PC-3 (cell line): Measurements from ENCODE around the gene ADAMTS16. TPM values are rescaled to one million over a fixed set of nuclear protein-coding genes. Genes with fewer than 3 reads are reported as not detected.

Experiments
- ATAC-seq: fragments of 200-7000 bp; cut with Tn5 transposase; 2 replicates; pipeline ENCODE4 v1.9.1; 2020; ENCODE audit warnings: mild to moderate bottlenecking, moderate library complexity
- BruUV-seq: library from RNA; stranded (reverse); fragments of 400-500 nt; replicated peaks from 2 replicates; lab custom pipeline; 2021; lab: Mats Ljungman, UMichigan
- CTCF ChIA-PET: fragments of 300-600 bp; sonication (Branson Sonifier 250); formaldehyde crosslinking; loops from one replicate; lab custom pipeline; 2022; ENCODE audit warnings: antibody characterized with exemption; lab: Charles Lee
- POLR2A ChIA-PET: fragments of 300-600 bp; sonication (Branson Sonifier 250); formaldehyde crosslinking; loops from one replicate; lab custom pipeline; 2022; ENCODE audit warnings: antibody characterized with exemption; ENCODE audit not compliant: unreplicated experiment; lab: Charles Lee
- DNase-seq: peaks from one replicate; pipeline ENCODE4 v3.0.0-alpha.2; 2015
- H2AFZ ChIP-seq: fragments of 300-600 bp; sonication (generic); 2 replicates; pipeline ENCODE4 v1.6.0; 2016; ENCODE audit warnings: antibody characterized with exemption, low read length
- H3F3A ChIP-seq: fragments of 300-600 bp; sonication (generic); one replicate; pipeline ENCODE4 v1.6.0; 2017; ENCODE audit warnings: antibody characterized with exemption, low read length, control low read depth, mild to moderate bottlenecking; ENCODE audit not compliant: unreplicated experiment
- H3K27ac ChIP-seq: fragments of 300-600 bp; sonication (generic); 2 replicates; pipeline ENCODE4 v1.5.1; 2016; ENCODE audit warnings: mild to moderate bottlenecking, low read length
- H3K27me3 ChIP-seq: fragments of 300-600 bp; sonication (generic); 2 replicates; pipeline ENCODE4 v1.6.1; 2016; ENCODE audit warnings: low read length, mixed read lengths
- H3K36me3 ChIP-seq: fragments of 300-600 bp; sonication (generic); 2 replicates; pipeline ENCODE4 v1.6.1; 2016; ENCODE audit warnings: low read depth, mixed run types, low read length, mixed read lengths
- H3K4me1 ChIP-seq: fragments of 300-600 bp; sonication (generic); 2 replicates; pipeline ENCODE4 v1.5.1; 2016; ENCODE audit warnings: low read length; ENCODE audit not compliant: insufficient read depth
- H3K4me2 ChIP-seq: fragments of 300-600 bp; sonication (generic); 2 replicates; pipeline ENCODE4 v1.6.0; 2016; ENCODE audit warnings: low read length
- H3K4me3 ChIP-seq: fragments of 300-600 bp; sonication (generic); 2 replicates; pipeline ENCODE4 v1.5.1; 2016; ENCODE audit warnings: mild to moderate bottlenecking, low read length, mixed read lengths
- H3K79me2 ChIP-seq: fragments of 300-600 bp; sonication (generic); 2 replicates; pipeline ENCODE4 v1.6.1; 2017; ENCODE audit warnings: low read length, mixed read lengths
- H3K9ac ChIP-seq: fragments of 300-600 bp; sonication (generic); 2 replicates; pipeline ENCODE4 v1.6.0; 2016; ENCODE audit warnings: mild to moderate bottlenecking, low read length
- H3K9me2 ChIP-seq: fragments of 300-600 bp; sonication (generic); replicated peaks from 2 replicates; pipeline ENCODE4 v1.6.1; 2016; ENCODE audit warnings: mixed run types, low read length, mixed read lengths
- H3K9me3 ChIP-seq: fragments of 300-600 bp; sonication (generic); 2 replicates; pipeline ENCODE4 v1.6.1; 2016; ENCODE audit warnings: low read length, mixed read lengths
- H4K20me1 ChIP-seq: fragments of 300-600 bp; sonication (generic); 2 replicates; pipeline ENCODE4 v1.6.1; 2016; ENCODE audit warnings: low read length, mixed read lengths
- CTCF ChIP-seq: fragments of 300-600 bp; sonication (generic); conservative IDR thresholded peaks from 2 replicates; pipeline ENCODE4 v1.5.1; 2017; ENCODE audit warnings: antibody characterized with exemption, low read depth, mild to moderate bottlenecking, low read length
- EZH2 ChIP-seq: fragments of 300-600 bp; sonication (generic); IDR thresholded peaks from one replicate; pipeline ENCODE4 v1.6.1; 2017; ENCODE audit warnings: antibody characterized with exemption, mild to moderate bottlenecking, low read length; ENCODE audit not compliant: unreplicated experiment
- EZH2phosphoT487 ChIP-seq: fragments of 300-600 bp; sonication (generic); IDR thresholded peaks from 2 replicates; pipeline ENCODE4 v1.6.1; 2018; ENCODE audit warnings: mild to moderate bottlenecking, antibody characterized with exemption, low read length, borderline replicate concordance
- intact Hi-C: fragments of 100-400 bp; cut with micrococcal nuclease; formaldehyde crosslinking; loops from 2 replicates; pipeline ENCODE4 v1.9.0; 2023
- total RNA-seq: library from RNA; depleted of rRNA; stranded (reverse); fragments of >200 nt; gene quantifications from 2 replicates; pipeline ENCODE4 v1.2.3, GENCODE V29; 2014

ADAMTS16 gene
- total RNA-seq, 1 experiment from 2014 or later, result 1.7 TPM

- Histone ChIP-seq H3K9me3 (no peaks in the 10 kb centered on the region), H3K27me3 (no peaks in the 10 kb centered on the region), H3K79me2 (no peaks in the 10 kb centered on the region), H3K4me1 (no peaks in the 10 kb centered on the region), H3K9ac (no peak overlapping the region), H3K4me2 (no peak overlapping the region), H2AFZ (no peak overlapping the region), H3K9me2 (no peaks in the 10 kb centered on the region), H4K20me1 (no peaks in the 10 kb centered on the region), H3F3A (no peaks in the 10 kb centered on the region), H3K36me3 (no peaks in the 10 kb centered on the region), H3K4me3 (no peak overlapping the region), H3K27ac (no peak overlapping the region)
- intact Hi-C loops, result no loop called here
- ATAC-seq (no peak), DNase-seq (no peak)
- ChIA-PET CTCF (no interaction called here), POLR2A (no interaction called here)
- TF ChIP-seq EZH2phosphoT487 (no peak), CTCF (no peak), EZH2 (no peak)
- BruUV-seq, result no TSS peak
These were observed 81.6 kb downstream of the ADAMTS16 start for GRCh38 chr5:5221724-5222123.

GRCh38 chr5:5231576-5231975 is 91.4 kb downstream of the ADAMTS16 start:
- no peak overlapping the region for H3K27ac ChIP-seq
- no peaks in the 10 kb centered on the region for H4K20me1 ChIP-seq
- no peak overlapping the region for H3K4me3 ChIP-seq
- no peaks in the 10 kb centered on the region for H3F3A ChIP-seq
- DNase-seq (no peak), ATAC-seq (no peak)
- TF ChIP-seq EZH2 (no peak), CTCF (no peak), EZH2phosphoT487 (no peak)
- no peak overlapping the region for H2AFZ ChIP-seq
- H3K4me1 ChIP-seq, result no peaks in the 10 kb centered on the region
- no peak overlapping the region for H3K4me2 ChIP-seq
- no peaks in the 10 kb centered on the region for H3K27me3 ChIP-seq
- BruUV-seq, result no TSS peak
- H3K36me3 ChIP-seq, result no peaks in the 10 kb centered on the region
- no peaks in the 10 kb centered on the region for H3K9me2 ChIP-seq
- no peaks in the 10 kb centered on the region for H3K9me3 ChIP-seq
- H3K79me2 ChIP-seq, result no peaks in the 10 kb centered on the region
- ChIA-PET CTCF (no interaction called here), POLR2A (no interaction called here)
- intact Hi-C loops, result no loop called here
- H3K9ac ChIP-seq, result no peak overlapping the region

GRCh38 chr5:5234912-5235311 is 94.8 kb downstream of the ADAMTS16 start:
- Histone ChIP-seq H3K4me3 (no peak overlapping the region), H3K27ac (no peak overlapping the region), H3K4me2 (no peak overlapping the region), H3K36me3 (no peaks in the 10 kb centered on the region), H3K79me2 (no peaks in the 10 kb centered on the region), H2AFZ (no peak overlapping the region), H3F3A (no peaks in the 10 kb centered on the region), H3K27me3 (no peaks in the 10 kb centered on the region), H4K20me1 (no peaks in the 10 kb centered on the region), H3K9me2 (no peaks in the 10 kb centered on the region), H3K4me1 (no peaks in the 10 kb centered on the region), H3K9ac (no peak overlapping the region), H3K9me3 (no peaks in the 10 kb centered on the region)
- ChIA-PET POLR2A (no interaction called here), CTCF (no interaction called here)
- no peak for TF ChIP-seq CTCF
- TF ChIP-seq EZH2phosphoT487, result no peak
- TF ChIP-seq EZH2, result no peak
- intact Hi-C loops, result no loop called here
- DNase-seq, result no peak
- BruUV-seq, result no TSS peak
- ATAC-seq, result no peak
